Sigmoid colon (tissue), 7 donors: ENCODE measurements around the gene CD2. TPM values are rescaled to one million over a fixed set of nuclear protein-coding genes. Genes with fewer than 3 reads are reported as not detected.

Experiments
- DNase-seq: peaks from one replicate; pipeline ENCODE4 v3.0.0-alpha.2; 2019
- H3K27ac ChIP-seq, 4 donors: fragments of 200-600 bp; sonication (generic); one replicate each; pipeline ENCODE4 v1.5.1; 2016 to 2019; ENCODE audit warnings: mild to moderate bottlenecking in 1 of 4
- H3K27me3 ChIP-seq, 3 donors: fragments of 200-600 bp; sonication (generic); one replicate each; pipeline ENCODE4 v1.5.1; 2019; ENCODE audit warnings: mild to moderate bottlenecking in 1 of 3
- H3K36me3 ChIP-seq, 4 donors: fragments of 200-600 bp; sonication (generic); one replicate each; pipeline ENCODE4 v1.5.1; 2016 to 2019
- H3K4me1 ChIP-seq, 4 donors: fragments of 200-600 bp; sonication (generic); one replicate each; pipeline ENCODE4 v1.5.1; 2017 to 2019
- H3K4me3 ChIP-seq, 4 donors: fragments of 200-600 bp; sonication (generic); one replicate each; pipeline ENCODE4 v1.5.1; 2017 to 2019; ENCODE audit warnings: mild to moderate bottlenecking in 2 of 4, moderate library complexity in 1 of 4
- H3K9me3 ChIP-seq, 4 donors: fragments of 200-600 bp in 3 of 4; sonication (generic) in 3 of 4; one replicate each; pipeline versions ENCODE4 v1.5.1 to v1.6.1; 2013 to 2019
- EP300 ChIP-seq, 4 donors: sonication (generic); formaldehyde crosslinking; IDR thresholded peaks; one replicate each; pipeline ENCODE4 v1.6.1; 2017; ENCODE audit warnings: antibody characterized with exemption in 4 of 4
- POLR2A ChIP-seq, 2 donors: fragments of 450-650 bp; IDR thresholded peaks; one replicate each; pipeline ENCODE4 v1.6.1; 2016; ENCODE audit warnings: antibody characterized with exemption in 2 of 2, mild to moderate bottlenecking in 2 of 2, moderate library complexity in 2 of 2
- POLR2AphosphoS5 ChIP-seq, 4 donors: sonication (generic); formaldehyde crosslinking; IDR thresholded peaks; one replicate each; pipeline ENCODE4 v1.6.1; 2017; ENCODE audit warnings: antibody characterized with exemption in 4 of 4
- WGBS, 2 donors: extraction: QIAGEN DNeasy Blood & Tissue Kit; methylation state at CpG; one replicate each; pipeline ENCODE4 v1.1.7; 2013; 5-methylcytosine and 5-hydroxymethylcytosine counted together
- intact Hi-C: fragments of 100-400 bp; cut with DNase I; formaldehyde crosslinking; loops from one replicate; pipeline ENCODE4 v1.15.1; 2023
- polyA plus RNA-seq, 3 donors: library from polyadenylated mRNA; stranded (reverse); fragments of 200-250 nt; gene quantifications; one replicate each; pipeline ENCODE4 v1.2.3, GENCODE V29; 2013
- total RNA-seq, 4 donors: library from RNA; depleted of rRNA; stranded (reverse); fragments of >200 nt; gene quantifications; one replicate each; pipeline ENCODE4 v1.1.0, GENCODE V29; 2016
- TF ChIP-seq, protein P1 (sequence below), 4 experiments: fragments of 450-650 bp in 3 of 4; fragments of 200-600 bp in 1 of 4; IDR thresholded peaks; one replicate each; pipeline ENCODE4 v1.5.1; 2016 to 2019; ENCODE audit warnings: antibody characterized with exemption in 4 of 4, mild to moderate bottlenecking in 3 of 4, moderate library complexity in 2 of 4
- donor health status: healthy with polysubstance abuse.
- donor health status: Bipolar disorder and iron deficiency.
- donor health status: healthy.

CD2 gene
- total and polyA plus RNA-seq, 7 donors, result 0.36 to 30.2 (median 1.1) TPM; not detected in 1

DNA sequence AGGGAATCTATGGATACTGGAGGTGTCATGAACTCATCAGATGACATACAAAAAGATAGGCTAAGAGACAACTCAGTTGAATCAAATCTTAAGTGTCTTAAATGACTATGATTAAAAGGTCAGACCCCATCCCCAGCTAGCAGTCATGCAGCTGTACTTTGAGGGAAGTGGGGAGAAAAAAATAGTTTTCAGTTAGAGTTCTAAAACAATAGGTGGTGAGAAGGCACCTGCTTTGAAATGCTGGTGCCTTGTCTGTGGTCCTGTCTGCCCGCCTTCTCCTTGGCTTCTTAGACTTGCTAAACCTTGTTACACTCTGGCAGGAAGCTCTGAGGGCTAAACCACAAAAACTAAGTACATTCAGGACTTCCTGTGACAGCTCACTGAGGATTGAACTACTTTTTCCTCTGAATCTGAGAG, 15.3 kb downstream of the CD2 start:
- Histone ChIP-seq H3K36me3 (no peaks in the 10 kb centered on the region), H3K27ac (no peak overlapping the region), H3K27me3 (no peaks in the 10 kb centered on the region), H3K9me3 (no peaks in the 10 kb centered on the region), H3K4me1 (no peaks in the 10 kb centered on the region), H3K4me3 (no peak overlapping the region)
- intact Hi-C loops, result no loop called here
- TF ChIP-seq, protein P1, sequence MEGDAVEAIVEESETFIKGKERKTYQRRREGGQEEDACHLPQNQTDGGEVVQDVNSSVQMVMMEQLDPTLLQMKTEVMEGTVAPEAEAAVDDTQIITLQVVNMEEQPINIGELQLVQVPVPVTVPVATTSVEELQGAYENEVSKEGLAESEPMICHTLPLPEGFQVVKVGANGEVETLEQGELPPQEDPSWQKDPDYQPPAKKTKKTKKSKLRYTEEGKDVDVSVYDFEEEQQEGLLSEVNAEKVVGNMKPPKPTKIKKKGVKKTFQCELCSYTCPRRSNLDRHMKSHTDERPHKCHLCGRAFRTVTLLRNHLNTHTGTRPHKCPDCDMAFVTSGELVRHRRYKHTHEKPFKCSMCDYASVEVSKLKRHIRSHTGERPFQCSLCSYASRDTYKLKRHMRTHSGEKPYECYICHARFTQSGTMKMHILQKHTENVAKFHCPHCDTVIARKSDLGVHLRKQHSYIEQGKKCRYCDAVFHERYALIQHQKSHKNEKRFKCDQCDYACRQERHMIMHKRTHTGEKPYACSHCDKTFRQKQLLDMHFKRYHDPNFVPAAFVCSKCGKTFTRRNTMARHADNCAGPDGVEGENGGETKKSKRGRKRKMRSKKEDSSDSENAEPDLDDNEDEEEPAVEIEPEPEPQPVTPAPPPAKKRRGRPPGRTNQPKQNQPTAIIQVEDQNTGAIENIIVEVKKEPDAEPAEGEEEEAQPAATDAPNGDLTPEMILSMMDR (IDR thresholded peaks at IDR 0.05), result no peak
- no peak for TF ChIP-seq POLR2A (IDR thresholded peaks at IDR 0.05)
- no peak for TF ChIP-seq POLR2AphosphoS5 (IDR thresholded peaks at IDR 0.05)
- TF ChIP-seq EP300 (IDR thresholded peaks at IDR 0.05), result no peak
- WGBS, 2 donors, result 36 to 80% methylated on average over 1 of the region's 1 CpG
- DNase-seq, result no peak

DNA sequence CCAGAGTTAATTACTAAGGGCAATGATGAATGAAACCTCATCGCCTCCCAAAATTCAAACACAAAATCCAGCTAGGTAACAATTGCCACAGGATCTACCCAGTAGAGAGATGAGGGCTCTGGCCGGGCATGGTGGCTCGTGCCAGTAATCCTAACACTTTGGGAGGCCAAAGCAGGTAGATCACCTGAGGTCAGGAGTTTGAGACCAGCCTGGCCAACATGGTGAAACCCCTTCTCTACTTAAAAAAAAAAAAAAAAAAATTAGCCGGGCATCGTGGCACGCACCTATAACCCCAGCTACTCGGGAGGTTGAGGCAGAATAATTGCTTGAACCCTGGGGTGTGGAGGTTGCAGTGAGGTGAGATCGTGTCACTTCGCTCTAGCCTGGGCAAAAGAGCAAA, 15.8 kb downstream of the CD2 start:
- intact Hi-C loops, result no loop called here
- Histone ChIP-seq H3K9me3 (no peaks in the 10 kb centered on the region), H3K27me3 (no peaks in the 10 kb centered on the region), H3K4me1 (no peaks in the 10 kb centered on the region), H3K4me3 (no peak overlapping the region), H3K36me3 (no peaks in the 10 kb centered on the region), H3K27ac (no peak overlapping the region)
- WGBS, 2 donors, result 61 to 88% methylated on average over 9 of the region's 9 CpGs
- DNase-seq, result no peak
- TF ChIP-seq EP300 (IDR thresholded peaks at IDR 0.05), result no peak
- no peak for TF ChIP-seq POLR2A (IDR thresholded peaks at IDR 0.05)
- no peak for TF ChIP-seq POLR2AphosphoS5 (IDR thresholded peaks at IDR 0.05)
- TF ChIP-seq, protein P1 (IDR thresholded peaks at IDR 0.05), result no peak

DNA sequence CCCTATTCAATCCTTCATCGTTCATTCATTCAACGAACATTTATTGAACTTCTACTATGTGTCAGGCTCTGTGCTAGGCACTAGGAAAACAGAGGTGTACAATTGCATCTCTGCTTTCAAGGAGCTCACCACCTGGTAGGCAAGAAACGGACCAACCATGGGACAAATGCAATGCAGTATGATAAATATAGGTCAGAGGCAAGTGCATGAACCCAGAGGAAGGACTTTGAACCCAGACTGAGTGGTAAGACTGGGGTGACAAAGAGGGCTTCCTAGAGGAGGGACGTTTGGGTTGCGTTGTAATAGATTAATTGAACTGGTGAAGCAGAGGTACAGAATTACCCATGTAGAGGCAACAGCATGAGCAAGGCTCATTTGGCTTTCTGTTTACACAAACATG, 16.4 kb downstream of the CD2 start:
- Histone ChIP-seq H3K9me3 (no peaks in the 10 kb centered on the region), H3K36me3 (no peaks in the 10 kb centered on the region), H3K4me1 (no peaks in the 10 kb centered on the region), H3K27me3 (no peaks in the 10 kb centered on the region), H3K4me3 (no peak overlapping the region), H3K27ac (no peak overlapping the region)
- no peak for TF ChIP-seq POLR2AphosphoS5 (IDR thresholded peaks at IDR 0.05)
- no peak for TF ChIP-seq POLR2A (IDR thresholded peaks at IDR 0.05)
- TF ChIP-seq, protein P1 (IDR thresholded peaks at IDR 0.05), result no peak
- TF ChIP-seq EP300 (IDR thresholded peaks at IDR 0.05), result no peak
- WGBS, 2 donors, result 56 to 62% methylated on average over 5 of the region's 5 CpGs
- intact Hi-C loops, result no loop called here
- DNase-seq, result no peak

DNA sequence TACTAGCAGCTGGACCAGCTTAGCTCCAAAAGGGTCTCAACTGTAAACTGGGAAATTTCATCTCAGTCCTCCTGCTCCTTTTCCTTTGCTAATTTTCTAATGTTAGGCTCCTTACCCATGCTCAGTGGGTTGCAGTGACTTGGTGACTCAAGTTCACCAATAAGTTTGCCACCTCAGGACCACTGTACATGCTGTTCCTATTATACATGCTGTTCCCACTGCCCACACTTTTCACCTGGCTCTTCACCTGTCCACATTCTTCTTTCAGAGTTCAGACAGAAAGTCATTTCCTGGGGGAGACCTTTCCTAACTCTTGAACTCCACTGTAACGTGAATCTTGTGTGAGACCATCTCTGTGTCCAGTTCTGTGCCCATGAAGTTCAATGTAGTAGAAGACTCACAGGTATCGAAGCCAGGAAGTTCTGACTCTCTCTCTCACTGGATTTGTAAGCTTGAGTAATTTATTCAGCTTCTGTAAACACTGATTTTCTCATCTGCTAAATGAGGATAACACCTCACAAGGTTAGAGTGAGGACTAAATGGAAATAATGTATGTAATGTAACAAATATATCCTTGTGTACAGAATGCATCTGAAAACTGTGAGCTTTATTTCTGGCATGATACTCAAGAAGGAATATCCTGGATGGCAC, 17.9 kb downstream of the CD2 start:
- Histone ChIP-seq H3K36me3 (no peaks in the 10 kb centered on the region), H3K27ac (no peak overlapping the region), H3K4me3 (no peak overlapping the region), H3K9me3 (no peaks in the 10 kb centered on the region), H3K4me1 (no peaks in the 10 kb centered on the region), H3K27me3 (no peaks in the 10 kb centered on the region)
- 83 to 86% methylated on average over 2 of the region's 2 CpGs for WGBS, 2 donors
- no peak for DNase-seq
- TF ChIP-seq EP300 (IDR thresholded peaks at IDR 0.05) (no peak), POLR2A (IDR thresholded peaks at IDR 0.05) (no peak), POLR2AphosphoS5 (IDR thresholded peaks at IDR 0.05) (no peak)
- TF ChIP-seq, protein P1 (IDR thresholded peaks at IDR 0.05), result no peak
- intact Hi-C loops, result no loop called here

DNA sequence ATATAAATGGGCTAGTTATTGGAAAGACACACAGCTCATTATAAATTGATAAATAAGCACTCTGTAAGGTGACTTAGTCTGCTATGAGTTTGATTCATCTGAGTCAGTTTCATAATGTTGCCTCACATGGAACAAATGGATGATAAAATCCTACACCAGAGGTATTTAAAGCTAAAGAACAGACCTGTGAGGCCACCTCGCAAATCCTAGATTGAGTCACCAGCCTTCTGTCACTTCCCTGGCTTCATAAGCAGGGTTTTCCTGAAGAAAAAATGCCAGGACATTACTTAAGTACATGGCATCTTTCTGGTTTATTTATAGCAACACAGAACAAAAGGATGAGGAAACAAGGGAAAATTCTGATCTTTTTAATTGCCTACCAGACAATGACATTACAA, 18.4 kb downstream of the CD2 start:
- Histone ChIP-seq H3K36me3 (no peaks in the 10 kb centered on the region), H3K9me3 (no peaks in the 10 kb centered on the region), H3K27ac (no peak overlapping the region), H3K4me1 (no peaks in the 10 kb centered on the region), H3K27me3 (no peaks in the 10 kb centered on the region), H3K4me3 (no peak overlapping the region)
- DNase-seq, result no peak
- TF ChIP-seq POLR2AphosphoS5 (IDR thresholded peaks at IDR 0.05) (no peak), EP300 (IDR thresholded peaks at IDR 0.05) (no peak), POLR2A (IDR thresholded peaks at IDR 0.05) (no peak)
- TF ChIP-seq, protein P1 (IDR thresholded peaks at IDR 0.05), result no peak
- 75 to 88% methylated on average over 1 of the region's 1 CpG for WGBS, 2 donors
- intact Hi-C loops, result no loop called here
